SK-N-MC (cell line): Measurements from ENCODE around the gene PRDM4.

ENCODE experiments used
- DNase-seq: peaks from one replicate; pipeline ENCODE4 v3.0.0-alpha.2; 2011; ENCODE audit warnings: low read depth, low spot score
- H3K27ac ChIP-seq: fragments of 200-600 bp; sonication (generic); 2 replicates; pipeline ENCODE4 v1.5.1; 2016; ENCODE audit warnings: mixed run types
- H3K36me3 ChIP-seq: fragments of 200-600 bp; sonication (generic); 2 replicates; pipeline ENCODE4 v1.6.1; 2017; ENCODE audit warnings: antibody characterized with exemption, low read length, mixed read lengths; ENCODE audit not compliant: insufficient read depth
- H3K4me3 ChIP-seq: fragments of 200-600 bp; sonication (generic); 2 replicates; pipeline ENCODE4 v1.5.1; 2016
- H3K9ac ChIP-seq: fragments of 200-600 bp; sonication (generic); 2 replicates; pipeline ENCODE4 v1.8.0; 2017; ENCODE audit warnings: mixed run types, mixed read lengths; ENCODE audit not compliant: insufficient read length
- H3K9me3 ChIP-seq: fragments of 200-600 bp; sonication (generic); 2 replicates; pipeline ENCODE4 v1.6.1; 2017; ENCODE audit warnings: low read depth, mild to moderate bottlenecking, antibody characterized with exemption, low read length, moderate library complexity, mixed read lengths
- EZH2 ChIP-seq: fragments of 200-600 bp; sonication (generic); IDR thresholded peaks from one replicate; pipeline ENCODE4 v1.6.1; 2017; ENCODE audit warnings: antibody characterized with exemption
- FOXP2 ChIP-seq: optimal IDR thresholded peaks from 2 replicates; pipeline ENCODE3; 2011; ENCODE audit warnings: mild to moderate bottlenecking, moderate library complexity; ENCODE audit not compliant: insufficient read depth; ENCODE audit errors: extremely low read length, control extremely low read depth
- POLR2AphosphoS5 ChIP-seq: IDR thresholded peaks from 2 replicates; pipeline ENCODE4 v1.6.1; 2012; ENCODE audit warnings: mild to moderate bottlenecking, low read depth, low read length, borderline replicate concordance

Gene PRDM4

GRCh38 chr12:107791465-107792089, 30.6 kb upstream of the PRDM4 start:
- no peak for DNase-seq
- H3K36me3 ChIP-seq, result no peaks in the 10 kb centered on the region
- no peak for TF ChIP-seq EZH2
- TF ChIP-seq FOXP2, result no peak
- TF ChIP-seq POLR2AphosphoS5, result no peak
- H3K9me3 ChIP-seq, result no peaks in the 10 kb centered on the region
- no peak overlapping the region for H3K4me3 ChIP-seq
- no peak overlapping the region for H3K27ac ChIP-seq
- no peak overlapping the region for H3K9ac ChIP-seq

GRCh38 chr12:107788690-107789458, 27.9 kb upstream of the PRDM4 start:
- Histone ChIP-seq H3K27ac (no peak overlapping the region), H3K9ac (no peak overlapping the region), H3K4me3 (no peak overlapping the region), H3K9me3 (no peaks in the 10 kb centered on the region), H3K36me3 (no peaks in the 10 kb centered on the region)
- DNase-seq, result no peak
- TF ChIP-seq FOXP2 (no peak), EZH2 (no peak), POLR2AphosphoS5 (no peak)

GRCh38 chr12:107788281-107788680, 27.3 kb upstream of the PRDM4 start:
- H3K9ac ChIP-seq, result no peak overlapping the region
- DNase-seq, result no peak
- H3K4me3 ChIP-seq, result no peak overlapping the region
- H3K27ac ChIP-seq, result no peak overlapping the region
- TF ChIP-seq POLR2AphosphoS5, result no peak
- no peak for TF ChIP-seq FOXP2
- no peaks in the 10 kb centered on the region for H3K36me3 ChIP-seq
- no peaks in the 10 kb centered on the region for H3K9me3 ChIP-seq

- Histone ChIP-seq H3K9me3 (no peaks in the 10 kb centered on the region), H3K36me3 (no peaks in the 10 kb centered on the region), H3K4me3 (no peak overlapping the region), H3K9ac (no peak overlapping the region), H3K27ac (no peak overlapping the region)
- no peak for DNase-seq
- TF ChIP-seq FOXP2, result no peak
- TF ChIP-seq EZH2, result no peak
Observed at GRCh38 chr12:107783406-107784376, 22.8 kb upstream of the PRDM4 start.

GRCh38 chr12:107782067-107782466, 21.1 kb upstream of the PRDM4 start:
- no peak overlapping the region for H3K4me3 ChIP-seq
- no peaks in the 10 kb centered on the region for H3K9me3 ChIP-seq
- H3K27ac ChIP-seq, result no peak overlapping the region
- TF ChIP-seq EZH2, result no peak
- TF ChIP-seq POLR2AphosphoS5, result no peak
- no peak for TF ChIP-seq FOXP2
- H3K9ac ChIP-seq, result no peak overlapping the region
- no peak for DNase-seq
- H3K36me3 ChIP-seq, result no peaks in the 10 kb centered on the region

GRCh38 chr12:107780298-107780697, 19.4 kb upstream of the PRDM4 start:
- H3K9me3 ChIP-seq, result no peaks in the 10 kb centered on the region
- H3K9ac ChIP-seq, result no peak overlapping the region
- no peak for TF ChIP-seq FOXP2
- no peak overlapping the region for H3K27ac ChIP-seq
- no peak for DNase-seq
- no peak overlapping the region for H3K4me3 ChIP-seq
- no peaks in the 10 kb centered on the region for H3K36me3 ChIP-seq

GRCh38 chr12:107779077-107779831, 18.3 kb upstream of the PRDM4 start:
- no peak overlapping the region for H3K4me3 ChIP-seq
- H3K36me3 ChIP-seq, result no peaks in the 10 kb centered on the region
- no peak for DNase-seq
- peak overlapping the region; percentile 2; the same call in 1 of the 2 replicates for H3K27ac ChIP-seq
- H3K9me3 ChIP-seq, result no peaks in the 10 kb centered on the region
- TF ChIP-seq FOXP2 (no peak), POLR2AphosphoS5 (no peak), EZH2 (no peak)
- H3K9ac ChIP-seq, result no peak overlapping the region
